NCI-H510A treated with DMSO at 0.1 percent for 48 hours (cell line): ENCODE data around the gene HOXD8.

Source experiments
- DNase-seq: peaks from one replicate; lab custom pipeline; 2025; lab: John Stamatoyannopoulos, UW

The HOXD8 gene

GRCh38 chr2:176117162-176117822, 12.2 kb upstream of the HOXD8 start:
- DNase-seq: no peak

- DNase-seq: no peak
Measured at GRCh38 chr2:176117823-176118371, 11.6 kb upstream of the HOXD8 start.

GRCh38 chr2:176118601-176119339, 10.7 kb upstream of the HOXD8 start:
- peak; percentile 65 for DNase-seq

- DNase-seq: no peak
Measured at GRCh38 chr2:176120364-176121189, 8.9 kb upstream of the HOXD8 start.

GRCh38 chr2:176121190-176122051, 8.1 kb upstream of the HOXD8 start:
- no peak for DNase-seq

- DNase-seq: no peak
Measured at GRCh38 chr2:176122052-176122682, 7.3 kb upstream of the HOXD8 start.

GRCh38 chr2:176122683-176123410, 6.7 kb upstream of the HOXD8 start, which contains the start of gene HOXD9:
HOXD9 (plus strand) TSS chr2:176122719; CDS start chr2:176122769, 50 bp downstream.
- no peak for DNase-seq

- DNase-seq: no peak
Measured at GRCh38 chr2:176123411-176124109, 5.9 kb upstream of the HOXD8 start.

- no peak for DNase-seq
Measured at GRCh38 chr2:176124110-176124946, 5.2 kb upstream of the HOXD8 start.

GRCh38 chr2:176124947-176125771, 4.3 kb upstream of the HOXD8 start:
- no peak for DNase-seq

GRCh38 chr2:176125772-176126054, 3.8 kb upstream of the HOXD8 start:
- DNase-seq: no peak

- peak; percentile 61 for DNase-seq
Measured at GRCh38 chr2:176126929-176127773, 2.4 kb upstream of the HOXD8 start.

- no peak for DNase-seq
Measured at GRCh38 chr2:176127774-176128072, 1.8 kb upstream of the HOXD8 start.

GRCh38 chr2:176128172-176128981, 1.1 kb upstream of the HOXD8 start:
- DNase-seq: no peak

- no peak for DNase-seq
Measured at GRCh38 chr2:176129813-176130146, 275 bp downstream of the HOXD8 start.

- DNase-seq: no peak
Measured at GRCh38 chr2:176130147-176130956, 847 bp downstream of the HOXD8 start.
